SIG-M5 treated with dmso at 0.1 percent for 504 hours (cell line): ENCODE data around the gene ZNF563.
"Not testable (repeated sequence)": the region's sequence is repeated elsewhere in the genome, so short reads cannot be mapped to it uniquely, and the experiment has no call there.

Source experiments
- DNase-seq: peaks from one replicate; lab custom pipeline; 2025; ENCODE audit not compliant: unreplicated experiment; lab: John Stamatoyannopoulos, UW

ZNF563 gene

DNA sequence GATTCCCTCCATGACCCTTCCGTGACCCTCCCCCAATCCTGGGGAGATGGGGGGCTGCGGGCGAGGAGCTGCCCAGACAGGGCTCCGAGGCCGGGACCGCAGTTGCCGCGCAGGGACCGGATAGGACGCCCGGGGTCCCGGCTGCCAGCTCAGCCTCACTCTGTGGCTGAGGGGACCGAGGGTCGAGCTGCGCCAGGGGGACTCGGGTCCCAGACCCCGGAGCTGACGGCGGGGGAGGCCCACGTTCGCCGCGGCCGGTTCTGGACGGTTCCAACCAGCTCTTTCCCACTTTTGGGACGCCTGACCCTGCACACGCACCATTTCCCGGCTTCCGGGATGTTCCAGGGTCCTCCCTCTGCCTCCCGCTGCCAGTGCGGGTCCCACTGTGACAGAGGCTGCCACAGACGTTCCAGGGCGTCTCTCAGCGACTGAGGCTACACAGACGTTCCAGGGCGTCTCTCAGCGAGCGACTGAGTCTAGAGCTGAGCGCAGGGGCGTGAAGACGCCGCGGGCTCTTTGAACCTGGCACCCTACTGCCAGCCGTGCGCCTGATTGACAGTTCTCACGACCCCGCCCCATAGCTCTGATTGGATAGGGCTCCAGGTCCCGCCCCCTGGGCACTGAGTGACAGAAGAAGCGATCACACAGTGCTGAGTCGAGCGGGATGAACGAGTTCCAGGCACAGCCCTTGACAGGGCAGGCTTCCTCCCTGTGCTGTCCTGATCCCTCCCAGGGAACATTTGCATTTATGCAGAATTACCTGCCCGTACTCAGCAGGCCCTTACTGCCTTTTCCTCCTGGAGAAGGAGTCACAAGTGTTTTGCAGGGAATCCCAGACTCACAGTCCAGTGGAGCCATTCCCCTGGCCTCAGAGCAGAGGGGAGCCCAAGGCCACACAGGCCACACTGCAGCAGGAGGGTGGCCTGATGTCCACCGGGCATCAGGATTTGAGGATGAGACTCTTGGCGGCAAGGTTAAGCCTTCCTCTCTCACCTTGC lies at the start of gene ZNF563:
Gene ZNF563 (minus strand): TSS at position 472 of the 998 bp plus-strand sequence. CDS start 151 bp downstream, at position 321.
- peak; percentile 20 for DNase-seq

DNA sequence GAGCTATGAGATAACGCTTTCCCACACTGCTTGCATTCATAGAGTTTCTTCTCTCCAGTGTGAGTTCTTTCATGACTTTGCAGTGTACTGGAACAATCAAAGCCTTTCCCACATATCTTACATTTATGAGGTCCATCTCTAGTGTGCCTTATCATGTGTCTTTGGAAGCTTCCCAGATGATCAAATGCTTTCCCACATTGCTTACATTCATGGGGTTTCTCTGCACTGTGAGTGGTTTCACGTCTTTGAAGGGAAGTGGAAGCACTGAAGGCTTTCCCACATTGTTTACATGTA lies 47.0 kb upstream of the ZNF563 start:
- DNase-seq: no peak

DNA sequence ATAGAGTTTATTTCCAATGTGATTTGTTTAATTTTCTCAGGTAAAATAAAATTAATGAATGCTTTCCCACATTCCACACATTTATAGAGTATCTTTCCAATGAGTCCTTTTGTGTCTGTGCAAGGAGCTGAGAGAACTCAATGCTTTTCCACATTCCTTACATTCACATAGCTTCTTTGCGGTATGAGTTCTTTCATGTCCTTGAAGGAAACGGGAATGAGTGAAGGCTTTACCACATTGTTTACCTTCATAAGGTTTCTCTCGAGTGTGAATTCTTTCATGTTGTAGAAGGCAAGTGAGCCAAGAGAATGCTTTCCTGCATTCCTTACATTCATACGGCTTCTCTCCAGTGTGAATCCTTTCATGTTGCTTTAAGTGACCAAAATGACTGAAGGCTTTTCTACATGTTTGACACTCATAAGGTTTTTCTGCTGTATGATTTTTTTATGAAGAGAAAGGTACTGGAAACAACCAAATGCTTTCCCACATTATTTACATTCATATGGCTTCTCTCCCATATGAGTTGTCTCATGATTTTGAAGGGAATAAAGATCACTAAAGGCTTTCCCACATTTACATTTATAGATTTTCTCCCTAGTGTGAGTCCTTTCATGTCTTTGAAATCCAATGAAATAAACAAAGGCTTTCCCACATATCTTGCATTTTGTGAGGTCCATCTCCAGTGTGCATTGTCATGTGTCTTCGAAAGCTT lies 46.5 kb upstream of the ZNF563 start:
- no peak for DNase-seq

DNA sequence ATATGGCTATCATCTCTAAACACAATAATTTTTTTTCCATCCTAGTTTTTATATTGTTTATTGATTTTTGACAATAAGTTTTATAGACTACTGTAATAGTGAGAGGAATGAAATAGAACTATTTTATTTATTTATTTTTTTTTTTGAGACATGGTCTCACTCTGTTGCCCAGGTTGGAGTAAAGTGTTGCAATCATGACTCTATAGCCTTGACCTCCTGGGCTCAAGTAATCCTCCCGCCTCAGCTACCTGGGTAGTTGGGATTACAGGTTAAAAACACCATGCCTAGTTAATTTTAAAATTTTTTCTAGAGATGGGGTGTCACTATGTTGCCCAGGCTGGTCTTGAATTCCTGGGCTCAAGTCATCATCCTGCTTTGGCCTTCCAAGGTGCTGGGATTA lies 40.6 kb upstream of the ZNF563 start:
- no peak for DNase-seq

DNA sequence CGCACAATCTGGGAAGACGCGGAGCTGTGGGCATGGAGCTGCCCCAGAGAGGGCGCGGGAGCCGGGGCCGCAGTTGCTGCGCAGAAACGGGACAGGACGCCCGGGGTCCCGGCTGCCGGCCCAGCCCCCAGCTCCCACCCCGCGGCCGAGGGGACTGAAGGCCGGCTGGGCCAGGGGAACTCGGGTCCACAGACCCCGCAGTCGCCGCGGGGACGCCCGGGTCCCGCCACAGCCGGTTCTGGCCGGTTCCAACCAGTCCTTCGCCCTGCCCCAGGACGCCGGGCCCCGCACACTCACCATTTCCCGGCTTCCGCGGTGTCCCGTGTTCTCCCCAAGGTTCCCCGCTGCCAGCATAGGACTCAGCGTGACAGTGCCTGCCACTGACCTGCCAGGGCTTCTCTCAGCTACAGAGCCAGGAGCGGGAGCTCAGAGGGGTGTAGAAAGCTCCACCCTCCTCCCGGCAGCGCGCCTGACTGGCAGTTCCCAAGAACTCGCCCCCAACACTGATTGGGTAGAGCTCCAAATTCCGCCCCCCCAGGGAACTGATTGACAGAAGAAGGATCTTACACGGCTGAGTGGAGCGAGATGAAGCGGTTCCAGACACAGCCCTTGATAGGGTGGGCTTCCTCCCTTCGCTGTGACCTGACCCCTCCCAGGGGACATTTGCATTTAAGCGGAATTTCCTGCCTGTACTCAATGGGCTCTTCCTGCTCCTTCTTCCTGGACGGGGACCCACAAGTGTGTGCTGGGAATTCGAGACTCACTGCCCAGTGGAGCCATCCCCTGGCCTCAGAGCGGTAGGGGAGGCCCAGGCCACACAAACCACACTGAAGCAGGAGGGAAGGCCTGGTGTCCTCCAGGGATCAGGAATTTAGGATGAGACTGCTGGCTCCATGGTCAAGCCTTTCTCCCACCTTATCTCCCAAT lies 32.1 kb upstream of the ZNF563 start, which contains the start of gene ZNF442:
Gene ZNF442 (minus strand): TSS at position 448 of the 927 bp plus-strand sequence. CDS start 2,052 bp downstream, outside the sequence.
- peak; percentile 39 for DNase-seq

DNA sequence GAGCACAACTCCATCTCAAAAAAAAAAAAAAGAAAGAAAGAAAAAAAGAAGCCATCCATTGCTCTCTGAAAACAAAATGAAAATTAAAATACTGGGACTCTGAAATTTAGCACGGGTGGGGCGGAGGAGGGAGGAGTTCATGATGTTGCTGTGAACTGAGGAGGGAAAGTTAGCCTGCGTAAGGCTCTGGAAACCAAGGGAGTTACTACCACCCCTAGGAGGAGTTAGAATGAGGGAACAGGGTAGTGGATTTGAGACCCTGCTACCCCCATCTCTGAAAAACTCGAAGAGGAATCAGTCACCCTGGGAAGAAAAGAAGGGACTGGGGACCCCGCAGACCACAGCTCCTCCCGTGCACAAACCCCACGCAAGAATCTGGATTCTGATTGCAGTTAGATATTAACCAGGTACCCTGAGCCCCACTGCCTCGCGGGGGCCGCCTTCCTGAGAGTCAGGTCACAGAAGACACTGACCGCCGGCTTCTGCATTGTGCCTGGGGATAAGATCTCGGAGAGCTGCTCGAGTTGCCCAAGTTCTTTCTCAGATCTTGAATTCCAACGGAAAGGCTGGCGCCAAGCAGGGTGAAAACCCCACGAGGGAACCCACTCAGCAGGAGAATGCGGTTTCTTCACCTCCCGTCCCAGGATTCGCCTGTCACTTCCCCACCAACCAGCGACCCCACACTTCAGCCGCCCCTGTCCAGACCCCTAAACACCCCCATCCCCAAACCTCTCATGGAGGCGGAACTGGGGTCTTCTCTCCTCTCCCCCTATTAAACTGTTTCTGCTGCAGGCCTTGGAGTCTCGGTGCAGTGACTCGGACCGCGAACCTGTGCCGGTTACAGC lies 31.2 kb upstream of the ZNF563 start:
- DNase-seq: no peak

DNA sequence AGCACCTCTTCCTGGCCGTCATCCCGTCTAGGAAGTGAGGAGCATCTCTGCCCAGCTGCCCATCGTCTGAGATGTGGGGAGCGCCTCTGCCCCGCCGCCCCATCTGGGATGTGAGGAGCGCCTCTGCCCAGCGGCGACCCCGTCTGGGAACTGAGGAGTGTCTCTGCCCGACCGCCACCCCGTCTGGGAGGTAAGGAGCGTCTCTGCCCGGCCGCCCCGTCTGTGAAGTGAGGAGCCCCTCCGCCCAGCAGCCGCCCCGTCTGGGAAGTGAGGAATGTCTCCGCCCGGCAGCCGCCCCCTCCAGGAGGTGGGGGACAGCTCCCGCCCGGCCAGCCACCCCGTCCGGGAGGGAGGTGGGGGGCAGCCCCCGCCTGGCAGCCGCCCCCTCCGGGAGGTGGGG lies 28.8 kb upstream of the ZNF563 start:
- DNase-seq: not testable (repeated sequence)

DNA sequence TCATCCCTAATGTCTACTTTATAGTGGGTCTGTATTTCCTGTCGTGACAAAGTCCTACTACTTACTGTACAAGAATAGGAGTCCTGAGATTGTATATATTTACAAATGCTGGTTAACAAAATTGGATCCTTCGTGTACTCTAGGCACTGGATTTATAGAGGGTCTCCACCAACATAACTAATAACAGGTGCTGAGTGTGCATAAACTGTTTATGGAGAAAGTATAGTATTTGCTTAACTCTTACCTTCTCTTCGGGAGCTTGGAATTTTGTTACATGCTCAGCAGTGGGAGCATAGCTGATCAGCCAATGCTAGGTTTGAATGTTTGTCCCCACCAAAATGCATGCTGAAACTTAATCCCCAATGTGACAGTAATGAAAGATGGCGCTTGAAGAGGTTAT lies 19.9 kb upstream of the ZNF563 start:
- no peak for DNase-seq

DNA sequence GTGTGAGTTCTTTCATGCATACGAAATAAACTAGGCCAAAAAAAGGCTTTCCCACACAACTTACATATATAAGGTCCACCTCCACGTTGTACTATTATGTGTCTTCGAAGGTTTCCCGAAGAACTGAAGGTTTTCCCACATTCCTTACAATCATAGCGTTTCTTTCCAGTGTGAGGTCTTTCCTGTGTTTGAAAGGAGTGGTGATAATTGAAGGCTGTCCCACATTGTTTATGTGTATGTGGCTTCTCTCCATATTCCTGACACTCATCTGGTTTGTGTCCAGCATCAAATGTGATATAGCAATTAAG lies 17.4 kb upstream of the ZNF563 start:
- no peak for DNase-seq

DNA sequence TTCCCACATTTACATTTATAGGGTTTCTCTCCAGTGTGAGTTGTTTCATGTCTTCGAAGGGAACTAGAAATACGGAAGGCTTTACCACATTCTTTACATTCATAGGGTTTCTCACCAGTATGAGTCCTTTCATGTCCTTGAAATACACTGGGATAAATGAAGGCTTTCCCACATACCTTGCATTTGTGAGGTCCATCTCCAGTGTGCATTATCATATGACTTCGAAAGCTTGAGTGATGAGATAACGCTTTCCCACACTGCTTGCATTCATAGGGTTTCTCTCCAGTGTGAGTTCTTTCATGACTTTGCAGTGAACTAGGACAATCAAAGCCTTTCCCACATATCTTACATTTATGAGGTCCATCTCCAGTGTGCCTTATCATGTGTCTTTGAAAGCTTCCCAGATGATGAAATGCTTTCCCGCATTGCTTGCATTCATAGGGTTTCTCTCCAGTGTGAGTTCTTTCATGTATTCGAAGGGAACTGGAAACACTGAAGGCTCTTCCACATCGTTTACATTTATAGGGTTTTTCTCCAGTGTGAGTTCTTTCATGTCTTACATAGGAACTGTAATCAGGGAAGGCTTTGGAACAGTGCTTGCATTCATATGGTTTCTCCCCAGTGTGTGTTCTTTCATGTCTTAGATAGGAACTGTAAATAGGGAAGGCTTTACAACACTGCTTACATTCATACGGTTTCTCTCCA lies 16.9 kb upstream of the ZNF563 start:
- DNase-seq: no peak

DNA sequence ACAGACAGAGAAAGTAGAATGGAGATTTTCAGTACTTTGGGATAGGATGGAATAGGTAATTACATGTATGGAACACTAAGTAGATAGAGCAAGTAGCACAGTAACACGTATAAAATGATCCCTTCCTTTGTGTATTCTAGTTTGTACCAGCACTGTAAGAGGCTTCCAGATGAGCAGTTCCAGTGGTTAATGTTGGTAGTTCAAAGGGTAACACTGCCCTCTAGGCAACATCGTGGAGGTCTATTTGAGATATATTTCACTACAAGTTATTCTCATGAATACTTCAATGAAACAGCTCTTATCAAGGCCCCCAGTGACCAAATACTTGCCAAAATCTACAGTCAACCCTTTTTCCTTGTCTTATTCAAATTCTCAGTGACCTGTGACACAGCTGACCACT lies 13.5 kb upstream of the ZNF563 start:
- no peak for DNase-seq

DNA sequence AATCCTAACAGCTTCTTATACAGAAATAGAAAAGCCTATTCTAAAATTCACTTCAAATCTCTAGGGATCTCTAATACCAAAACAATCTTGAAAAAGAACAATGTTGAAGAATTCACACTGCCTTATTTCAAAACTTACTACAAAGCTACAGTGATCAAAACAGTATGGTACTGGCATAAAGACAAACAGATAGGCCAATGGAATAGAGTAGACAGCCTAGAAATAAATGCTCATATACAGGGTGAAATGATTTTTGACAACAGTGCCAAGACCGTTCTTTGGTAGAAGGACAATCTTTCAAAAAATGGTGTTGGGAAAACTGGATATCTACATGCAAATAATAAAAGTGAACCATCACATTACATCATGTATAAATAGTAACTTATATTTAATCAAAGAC lies 11.8 kb upstream of the ZNF563 start:
- no peak for DNase-seq

DNA sequence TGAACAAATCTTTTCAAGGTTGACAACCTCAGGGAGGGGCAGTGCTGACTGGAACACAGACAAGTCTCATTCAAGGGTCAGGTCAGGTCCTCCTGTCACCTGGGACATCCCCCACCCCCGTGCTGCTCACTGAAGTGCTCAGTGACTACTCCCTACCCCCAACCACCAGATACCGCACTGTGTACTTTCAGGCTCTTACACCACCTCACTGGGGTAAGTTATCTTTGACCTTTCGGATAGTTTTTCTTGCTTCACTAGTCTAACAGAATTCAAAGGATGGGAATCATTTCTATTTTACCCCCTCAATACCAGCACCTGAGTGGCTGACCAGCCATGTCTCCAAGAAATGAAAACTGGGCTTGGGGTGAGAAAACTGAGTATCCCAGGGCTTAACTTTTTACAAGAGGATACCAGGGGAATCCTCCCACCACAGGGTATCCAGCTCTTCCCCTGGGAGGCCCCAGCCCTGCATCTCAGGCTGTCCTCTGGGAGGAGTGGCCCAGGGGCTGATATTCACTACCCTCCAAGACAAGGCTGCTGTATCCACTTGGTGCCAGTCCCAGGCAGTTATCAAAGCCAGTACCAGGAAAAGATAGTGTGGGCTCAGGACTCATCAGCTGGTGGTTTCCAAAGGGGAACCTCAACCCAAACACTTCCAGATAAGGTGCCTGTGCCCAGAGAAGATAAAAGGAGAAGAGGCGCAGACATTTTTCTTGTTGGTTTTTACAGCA lies 2.1 kb downstream of the ZNF563 start:
- DNase-seq: no peak

DNA sequence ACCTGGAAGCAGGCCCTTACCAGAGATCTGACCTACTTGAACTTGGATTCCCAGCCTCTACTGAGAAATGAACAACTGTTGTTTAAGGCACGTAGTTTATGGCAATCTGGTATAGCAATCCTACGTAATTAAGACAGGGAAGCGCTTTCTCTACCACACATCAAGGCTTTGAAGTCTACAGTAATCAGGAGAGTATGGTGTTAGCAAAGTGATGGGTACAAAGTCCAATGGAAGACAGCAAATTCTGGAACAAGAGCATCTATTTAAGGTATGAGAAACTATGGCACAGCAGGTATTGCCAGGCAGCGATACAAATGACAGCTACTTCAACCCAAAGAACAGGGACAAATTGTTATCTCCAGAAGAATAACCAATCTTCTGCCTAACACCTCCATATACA lies 3.1 kb downstream of the ZNF563 start:
- DNase-seq: no peak

DNA sequence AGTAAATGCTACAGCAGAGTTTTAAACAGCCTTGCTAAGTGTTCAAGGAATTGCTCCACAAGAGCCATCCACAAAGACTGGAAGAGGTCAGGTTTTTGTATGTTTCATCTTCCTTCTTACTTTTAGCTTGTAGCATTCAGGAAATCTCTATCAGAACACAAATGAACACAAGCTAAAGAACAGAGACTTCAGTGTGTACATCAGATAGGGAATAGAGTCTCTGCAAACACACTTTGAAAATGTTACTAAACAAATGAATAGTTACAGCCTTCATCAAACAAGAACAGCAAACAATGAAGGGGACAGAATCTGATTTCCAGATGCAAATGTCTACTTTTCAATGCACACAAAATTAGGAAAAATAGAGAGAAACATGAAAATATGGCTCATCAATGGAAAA lies 7.7 kb downstream of the ZNF563 start:
- no peak for DNase-seq

DNA sequence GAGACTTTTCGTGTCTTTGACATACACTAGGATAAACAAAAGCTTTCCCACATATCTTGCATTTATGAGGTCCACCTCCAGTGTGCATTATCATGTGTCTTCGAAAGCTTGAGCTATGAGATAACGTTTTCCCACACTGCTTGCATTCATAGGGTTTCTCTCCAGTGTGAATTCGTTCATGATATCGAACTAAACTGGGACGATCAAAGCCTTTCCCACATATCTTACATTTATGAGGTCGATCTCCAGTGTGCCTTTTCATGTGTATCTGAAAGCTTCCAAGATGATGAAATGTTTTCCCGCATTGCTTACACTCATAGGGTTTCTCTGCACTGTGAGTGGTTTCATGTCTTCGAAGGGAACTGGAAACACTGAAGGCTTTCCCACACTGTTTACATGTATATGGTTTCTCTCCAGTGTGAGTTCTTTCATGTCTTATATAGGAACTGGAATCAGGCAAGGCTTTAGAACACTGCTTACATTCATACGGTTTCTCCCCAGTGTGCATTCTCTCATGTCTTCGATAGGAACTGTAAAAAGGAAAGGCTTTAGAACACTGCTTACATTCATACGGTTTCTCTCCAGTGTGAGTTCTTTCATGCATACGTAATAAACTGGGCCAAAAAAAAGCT lies 14.5 kb downstream of the ZNF563 start:
- no peak for DNase-seq

DNA sequence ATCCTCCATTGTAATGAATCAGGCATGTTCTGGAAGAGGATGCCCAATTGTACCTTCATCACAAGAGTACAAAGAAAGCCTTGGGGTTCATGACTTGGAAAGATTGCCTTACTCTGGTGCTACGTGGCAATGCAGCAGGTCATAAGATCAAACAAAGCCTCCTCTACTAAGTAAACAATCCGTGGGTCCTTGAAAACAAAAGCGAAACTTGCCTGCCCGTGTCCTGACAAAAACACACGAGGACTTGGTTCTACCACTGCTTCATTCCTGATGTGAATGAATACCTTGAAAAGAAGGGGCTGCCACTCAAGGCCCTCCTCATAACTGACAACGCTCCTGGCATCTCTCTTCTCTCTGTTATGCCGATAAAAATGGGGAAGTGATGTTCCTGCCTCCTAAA lies 18.9 kb downstream of the ZNF563 start:
- DNase-seq: no peak

DNA sequence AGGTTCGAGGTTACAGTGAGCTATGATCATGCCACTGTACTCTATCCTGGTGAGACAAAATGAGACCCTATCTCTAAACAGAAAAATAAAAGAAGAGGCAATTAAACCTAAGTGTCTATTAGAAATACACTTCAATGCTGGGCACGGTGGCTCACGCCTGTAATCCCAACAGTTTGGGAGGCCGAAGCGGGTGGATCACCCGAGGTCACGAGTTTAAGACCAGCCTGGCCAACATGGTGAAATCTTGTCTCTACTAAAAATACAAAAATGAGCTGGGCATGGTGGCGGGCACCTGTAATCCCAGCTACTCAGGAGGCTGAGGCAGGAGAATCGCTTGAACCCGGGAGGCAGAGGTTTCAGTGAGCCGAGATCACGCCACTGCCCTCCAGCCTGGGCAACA lies 24.5 kb downstream of the ZNF563 start:
- DNase-seq: not testable (repeated sequence)

DNA sequence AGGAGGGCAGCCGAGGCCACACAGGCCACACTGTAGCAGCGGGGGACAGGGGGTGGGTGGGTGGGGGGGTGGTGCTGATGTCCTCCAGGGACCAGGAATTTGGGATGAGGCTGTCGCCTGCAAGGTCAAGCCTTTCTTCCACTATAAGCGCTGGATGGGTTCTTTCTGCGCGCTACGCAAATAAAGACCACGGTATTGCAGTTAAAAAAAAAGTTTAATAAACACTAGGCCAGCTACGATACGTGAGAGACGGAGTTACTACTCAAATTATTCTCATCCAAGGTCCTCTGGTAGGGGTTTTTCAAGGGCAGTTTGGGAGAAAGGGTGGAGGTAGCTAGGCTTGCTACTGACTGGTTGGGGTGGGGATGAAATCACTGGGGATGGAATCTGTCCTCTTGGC lies 38.2 kb downstream of the ZNF563 start:
- no peak for DNase-seq
